OCI-LY7 (cell line): Measurements from ENCODE around the gene WDR31. TPM values are rescaled to one million over a fixed set of nuclear protein-coding genes. Genes with fewer than 3 reads are reported as not detected.

Source experiments
- BruUV-seq: library from RNA; stranded (reverse); fragments of 400-500 nt; replicated peaks from 2 replicates; lab custom pipeline; 2021; lab: Mats Ljungman, UMichigan
- CTCF ChIA-PET: fragments of 300-600 bp; sonication (Branson Sonifier 250); formaldehyde crosslinking; loops from one replicate; lab custom pipeline; 2022; ENCODE audit warnings: antibody characterized with exemption; ENCODE audit not compliant: unreplicated experiment; lab: Charles Lee
- POLR2A ChIA-PET: fragments of 300-600 bp; sonication (Branson Sonifier 250); formaldehyde crosslinking; loops from one replicate; lab custom pipeline; 2022; ENCODE audit warnings: antibody characterized with exemption; lab: Charles Lee
- DNase-seq: peaks from one replicate; pipeline ENCODE4 v3.0.0-alpha.2; 2015; ENCODE audit warnings: low spot score
- H2AFZ ChIP-seq: fragments of 200-600 bp; sonication (generic), shearing (Covaris generic); 2 replicates; pipeline ENCODE4 v1.6.1; 2014; ENCODE audit warnings: mild to moderate bottlenecking, antibody characterized with exemption, low read length, moderate library complexity
- H3K27ac ChIP-seq: fragments of 200-600 bp; sonication (generic); 2 replicates; pipeline ENCODE4 v1.5.1; 2014; ENCODE audit warnings: mixed run types, low read depth, mild to moderate bottlenecking, moderate library complexity, low read length, inconsistent platforms; ENCODE audit not compliant: poor library complexity, severe bottlenecking
- H3K36me3 ChIP-seq: fragments of 200-600 bp; sonication (generic); 2 replicates; pipeline ENCODE4 v1.6.1; 2014; ENCODE audit warnings: mild to moderate bottlenecking, antibody characterized with exemption, low read length, moderate library complexity, mixed read lengths; ENCODE audit not compliant: insufficient read depth
- H3K4me1 ChIP-seq: fragments of 200-600 bp; sonication (generic); 2 replicates; pipeline ENCODE4 v1.5.1; 2014; ENCODE audit warnings: mild to moderate bottlenecking, low read length; ENCODE audit not compliant: insufficient read depth, poor library complexity, severe bottlenecking
- H3K4me2 ChIP-seq: fragments of 200-600 bp; sonication (generic); 2 replicates; pipeline ENCODE4 v1.6.1; 2014; ENCODE audit warnings: mild to moderate bottlenecking, low read length
- H3K4me3 ChIP-seq: fragments of 200-600 bp; sonication (generic); 2 replicates; pipeline ENCODE4 v1.5.1; 2014; ENCODE audit warnings: mild to moderate bottlenecking, low read depth, low read length; ENCODE audit not compliant: poor library complexity, severe bottlenecking
- H3K79me2 ChIP-seq: fragments of 200-600 bp; sonication (generic); 2 replicates; pipeline ENCODE4 v1.6.1; 2016; ENCODE audit warnings: low read depth, mild to moderate bottlenecking, low read length, moderate library complexity, mixed read lengths; ENCODE audit not compliant: insufficient read depth
- H3K9me2 ChIP-seq: fragments of 200-600 bp; sonication (generic); 2 replicates; pipeline ENCODE4 v1.6.1; 2016; ENCODE audit warnings: mild to moderate bottlenecking, low read length, mixed read lengths; ENCODE audit not compliant: insufficient read depth
- H3K9me3 ChIP-seq: fragments of 200-600 bp; sonication (generic); 2 replicates; pipeline ENCODE4 v1.6.1; 2014; ENCODE audit warnings: mild to moderate bottlenecking, mixed run types, low read length, mixed read lengths
- H4K20me1 ChIP-seq: fragments of 200-600 bp; sonication (generic); 2 replicates; pipeline ENCODE4 v1.6.1; 2014; ENCODE audit warnings: mild to moderate bottlenecking, antibody characterized with exemption, low read length, moderate library complexity, mixed read lengths; ENCODE audit not compliant: insufficient read depth
- EZH2phosphoT487 ChIP-seq: fragments of 200-600 bp; sonication (generic); IDR thresholded peaks from 2 replicates; pipeline ENCODE4 v1.6.1; 2018; ENCODE audit warnings: low read depth, borderline replicate concordance, mild to moderate bottlenecking, mixed run types, antibody characterized with exemption, low read length, moderate library complexity, mixed read lengths
- intact Hi-C: fragments of 100-400 bp; cut with micrococcal nuclease; formaldehyde crosslinking; loops from one replicate; pipeline ENCODE4 v1.10.0; 2022; ENCODE audit not compliant: unreplicated experiment
- total RNA-seq, 2 experiments: library from RNA; depleted of rRNA in 1 of 2; stranded (reverse); fragments of >200 nt in 1 of 2; shearing (Covaris generic) in 1 of 2; gene quantifications; 2 replicates each; pipeline ENCODE4 v1.2.3, GENCODE V29; 2014 to 2022
- TF ChIP-seq, protein P1 (sequence below): fragments of 200-600 bp; sonication (generic); conservative IDR thresholded peaks from 2 replicates; pipeline ENCODE4 v1.5.1; 2014; ENCODE audit warnings: mild to moderate bottlenecking, antibody characterized with exemption, low read length, moderate library complexity, mixed read lengths

The WDR31 gene
- total RNA-seq, 2 experiments from 2014 or later: 0.19 to 1.4 TPM

DNA sequence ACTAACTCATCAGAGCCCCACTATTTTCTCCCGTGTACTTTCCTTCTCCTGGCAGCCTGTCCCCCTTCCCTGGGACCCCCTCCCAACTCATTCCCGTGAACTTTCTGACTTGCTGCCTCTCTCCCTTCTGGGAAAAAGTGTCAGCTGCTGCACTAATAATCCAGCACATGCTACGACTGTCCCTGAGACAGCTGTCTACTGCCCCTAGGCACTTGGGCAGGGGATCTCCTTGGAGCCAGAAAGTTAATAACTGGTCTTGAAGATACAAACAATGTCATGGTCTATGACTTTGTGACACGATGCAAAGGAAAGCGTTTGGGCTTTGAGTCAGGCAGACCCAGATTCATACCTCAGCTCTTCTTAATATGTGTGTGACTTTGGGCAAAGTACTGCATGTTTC lies 26.8 kb downstream of the WDR31 start:
- no peak for DNase-seq
- no peak overlapping the region for H2AFZ ChIP-seq
- H3K36me3 ChIP-seq: no peaks in the 10 kb centered on the region
- no peaks in the 10 kb centered on the region for H3K79me2 ChIP-seq
- H3K9me3 ChIP-seq: no peaks in the 10 kb centered on the region
- intact Hi-C loops: no loop called here
- no peak for TF ChIP-seq EZH2phosphoT487
- TF ChIP-seq, protein P1, sequence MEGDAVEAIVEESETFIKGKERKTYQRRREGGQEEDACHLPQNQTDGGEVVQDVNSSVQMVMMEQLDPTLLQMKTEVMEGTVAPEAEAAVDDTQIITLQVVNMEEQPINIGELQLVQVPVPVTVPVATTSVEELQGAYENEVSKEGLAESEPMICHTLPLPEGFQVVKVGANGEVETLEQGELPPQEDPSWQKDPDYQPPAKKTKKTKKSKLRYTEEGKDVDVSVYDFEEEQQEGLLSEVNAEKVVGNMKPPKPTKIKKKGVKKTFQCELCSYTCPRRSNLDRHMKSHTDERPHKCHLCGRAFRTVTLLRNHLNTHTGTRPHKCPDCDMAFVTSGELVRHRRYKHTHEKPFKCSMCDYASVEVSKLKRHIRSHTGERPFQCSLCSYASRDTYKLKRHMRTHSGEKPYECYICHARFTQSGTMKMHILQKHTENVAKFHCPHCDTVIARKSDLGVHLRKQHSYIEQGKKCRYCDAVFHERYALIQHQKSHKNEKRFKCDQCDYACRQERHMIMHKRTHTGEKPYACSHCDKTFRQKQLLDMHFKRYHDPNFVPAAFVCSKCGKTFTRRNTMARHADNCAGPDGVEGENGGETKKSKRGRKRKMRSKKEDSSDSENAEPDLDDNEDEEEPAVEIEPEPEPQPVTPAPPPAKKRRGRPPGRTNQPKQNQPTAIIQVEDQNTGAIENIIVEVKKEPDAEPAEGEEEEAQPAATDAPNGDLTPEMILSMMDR: no peak
- ChIA-PET CTCF (no interaction called here), POLR2A (no interaction called here)
- no TSS peak for BruUV-seq
- H3K27ac ChIP-seq: no peak overlapping the region
- H3K4me2 ChIP-seq: no peak overlapping the region
- H4K20me1 ChIP-seq: no peaks in the 10 kb centered on the region
- no peaks in the 10 kb centered on the region for H3K9me2 ChIP-seq
- H3K4me3 ChIP-seq: no peak overlapping the region
- no peaks in the 10 kb centered on the region for H3K4me1 ChIP-seq

DNA sequence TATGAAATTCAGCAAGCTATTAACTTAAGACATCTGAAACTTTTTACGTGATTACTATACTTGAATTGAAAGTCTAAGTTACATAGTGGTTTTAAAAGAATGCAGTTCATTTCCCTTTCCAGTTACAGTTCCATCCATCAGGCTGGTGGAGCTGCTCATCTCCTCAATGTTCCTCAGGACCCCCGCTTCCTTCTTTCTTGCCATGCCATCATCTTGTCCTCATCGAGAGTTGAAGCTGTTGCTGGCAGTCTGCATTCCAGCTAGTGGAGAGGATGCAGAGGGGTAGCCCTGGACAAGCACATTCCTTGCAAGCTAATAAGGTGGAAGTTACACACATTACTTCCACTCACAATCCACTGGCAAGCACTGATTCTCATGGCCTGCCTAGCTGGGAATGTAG lies 28.1 kb downstream of the WDR31 start:
- no peaks in the 10 kb centered on the region for H3K9me2 ChIP-seq
- no TSS peak for BruUV-seq
- no peak for TF ChIP-seq EZH2phosphoT487
- TF ChIP-seq, protein P1: no peak
- no peak overlapping the region for H2AFZ ChIP-seq
- no peak for DNase-seq
- no peaks in the 10 kb centered on the region for H3K79me2 ChIP-seq
- no peak overlapping the region for H3K4me3 ChIP-seq
- no peaks in the 10 kb centered on the region for H3K9me3 ChIP-seq
- ChIA-PET POLR2A (interaction anchor here (0.7 kb wide), 1 partner anchor 37 kb away, joined by 3 read pairs; the partner anchor contains the start of genes CDC26 and PRPF4), CTCF (interaction anchor here (0.9 kb wide), 1 partner anchor 270 kb away, joined by 3 read pairs; no protein-coding TSS in a partner anchor)
- H3K27ac ChIP-seq: no peak overlapping the region
- intact Hi-C loops: no loop called here
- H3K4me1 ChIP-seq: no peaks in the 10 kb centered on the region
- no peaks in the 10 kb centered on the region for H3K36me3 ChIP-seq
- H4K20me1 ChIP-seq: no peaks in the 10 kb centered on the region
- H3K4me2 ChIP-seq: no peak overlapping the region

DNA sequence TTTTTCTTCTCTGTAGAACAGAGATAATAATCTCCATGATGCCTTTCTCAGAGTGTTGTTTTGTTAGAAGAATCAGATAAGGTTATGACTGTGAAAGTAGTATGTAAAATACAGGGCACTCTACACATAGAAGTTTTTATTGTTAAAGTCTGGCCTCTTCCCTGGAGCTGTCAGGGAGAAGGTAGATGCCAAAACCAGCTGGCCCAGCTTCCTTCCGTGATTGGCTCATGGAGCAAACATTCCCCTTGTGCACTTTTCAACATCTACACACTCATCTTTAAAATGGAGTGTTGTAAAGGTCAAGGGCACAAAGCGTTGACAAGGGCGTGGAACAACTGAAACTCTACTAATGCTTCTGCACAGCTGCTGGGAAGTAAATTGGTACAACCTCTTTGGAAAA lies 29.5 kb downstream of the WDR31 start:
- Histone ChIP-seq H3K9me2 (no peaks in the 10 kb centered on the region), H2AFZ (no peak overlapping the region), H3K27ac (no peak overlapping the region), H3K4me2 (no peak overlapping the region), H3K9me3 (no peaks in the 10 kb centered on the region), H3K79me2 (no peaks in the 10 kb centered on the region), H3K4me3 (no peak overlapping the region), H3K36me3 (no peaks in the 10 kb centered on the region), H4K20me1 (no peaks in the 10 kb centered on the region), H3K4me1 (no peaks in the 10 kb centered on the region)
- ChIA-PET POLR2A (no interaction called here), CTCF (interaction anchor here (0.5 kb wide), 1 partner anchor 148 kb away, joined by 3 read pairs; no protein-coding TSS in a partner anchor)
- intact Hi-C loops: no loop called here
- DNase-seq: no peak
- no TSS peak for BruUV-seq
- no peak for TF ChIP-seq EZH2phosphoT487
- TF ChIP-seq, protein P1: no peak
